ENCODE data around the gene THADA.

GRCh38 chr2:43437363-43437762, 158.5 kb downstream of the THADA start:
- TF ChIP-seq CTCF (IDR thresholded peaks at IDR 0.05; ENCODE audit: insufficient read depth, low read length) (no peak), POLR2AphosphoS5 (IDR thresholded peaks at IDR 0.05; ENCODE audit: low read depth) (no peak), GABPA (IDR thresholded peaks at IDR 0.05; ENCODE audit: low read depth) (no peak), REST (IDR thresholded peaks at IDR 0.05; ENCODE audit: insufficient replicate concordance, low read depth) (no peak), SPI1 (IDR thresholded peaks at IDR 0.05; ENCODE audit: borderline replicate concordance, low read depth) (no peak)

Data from HL-60 (cell line).